ENCODE data around the gene LDAH. TPM values are rescaled to one million over a fixed set of nuclear protein-coding genes. Genes with fewer than 3 reads are reported as not detected.

LDAH gene
- total and polyA plus RNA-seq, 2 donors (not counting 3 experiments of a cell fraction or from before 2014, with no cell fraction given), result 12.3 to 24.0 TPM

GRCh38 chr2:20635113-20635510, 187.8 kb downstream of the LDAH start:
- Histone ChIP-seq H3K36me3 (ENCODE audit: control insufficient read depth in 2 of 2, extremely low read depth in 1 of 2, insufficient read depth in 2 of 2, low read length in 2 of 2) (peaks cover 0 to 11% of the 10 kb centered on the region in 2 experiments), H3K79me2 (ENCODE audit: control insufficient read depth, insufficient read depth, low read length) (no peaks in the 10 kb centered on the region), H3K9me3 (replicated peaks; ENCODE audit: control insufficient read depth, insufficient read depth, low read length) (no peaks in the 10 kb centered on the region), H4K20me1 (replicated peaks; ENCODE audit: control insufficient read depth, extremely low read depth, insufficient read depth, low read length) (no peaks in the 10 kb centered on the region), H3K27ac (ENCODE audit: insufficient read depth, low read depth, low read length) (peak overlapping the region; percentile 72), H2AFZ (ENCODE audit: low read depth, low read length) (no peak overlapping the region), H3K4me1 (ENCODE audit: control insufficient read depth, extremely low read depth, insufficient read depth, low read length) (peaks cover 20% of the 10 kb centered on the region), H3K4me3 (replicated peaks in 1 of 3; ENCODE audit: insufficient read depth in 1 of 3, low read depth in 1 of 3, low read length in 3 of 3) (no peak overlapping the region), H3K9me1 (replicated peaks; ENCODE audit: control insufficient read depth, extremely low read depth, insufficient read depth, low read length) (no peaks in the 10 kb centered on the region), H3K27me3 (ENCODE audit: control insufficient read depth in 2 of 2, insufficient read depth in 2 of 2, low read length in 2 of 2) (no peaks in the 10 kb centered on the region), H3K9ac (replicated peaks; ENCODE audit: extremely low read depth, insufficient read depth, low read length) (peak overlapping the region; percentile 82), H3K4me2 (ENCODE audit: insufficient read depth, low read length) (no peak overlapping the region)
- ChIA-PET CTCF (interaction anchor here (0.9 to 5.5 kb wide), 21 partner anchors 16 to 309 kb away, joined by 3 to 86 read pairs (median 10); partner anchors contain the start of genes HS1BP3 and RHOB), POLR2A (interaction anchor here (0.8 to 2.9 kb wide), 6 partner anchors 61 to 193 kb away, joined by 3 to 50 read pairs (median 10); partner anchors contain the start of gene RHOB)
- no peak for TF ChIP-seq FOS (IDR thresholded peaks at IDR 0.05; ENCODE audit: borderline replicate concordance, insufficient read depth, low read length)
- no peak for TF ChIP-seq GATA2 (IDR thresholded peaks at IDR 0.05; ENCODE audit: insufficient read depth, insufficient read length, low read depth, low read length)
- no peak for TF ChIP-seq EZH2 (IDR thresholded peaks at IDR 0.05; ENCODE audit: borderline replicate concordance, low read depth, low read length, severe bottlenecking)
- TF ChIP-seq POLR2AphosphoS5 (IDR thresholded peaks at IDR 0.05; ENCODE audit: insufficient read depth, low read depth, low read length), result no peak
- TF ChIP-seq JUN (IDR thresholded peaks at IDR 0.05; ENCODE audit: borderline replicate concordance, insufficient read depth, insufficient read length, low read depth), result no peak
- TF ChIP-seq MYC (IDR thresholded peaks at IDR 0.05; ENCODE audit: low read depth, low read length), result no peak
- no peak for TF ChIP-seq CTCF (IDR thresholded peaks at IDR 0.05; ENCODE audit: extremely low read depth in 1 of 2, insufficient read depth in 1 of 2, low read depth in 1 of 2, low read length in 2 of 2)
- no peak for TF ChIP-seq POLR2A (IDR thresholded peaks at IDR 0.05; ENCODE audit: low read depth, low read length)
- TF ChIP-seq MAX (IDR thresholded peaks at IDR 0.05; ENCODE audit: insufficient read depth, insufficient read length), result no peak
- intact Hi-C loops (cut with micrococcal nuclease) (loop anchor here (1.0 kb wide), 10 partner anchors 34 to 256 kb away; no protein-coding TSS in a partner anchor), dilution Hi-C loops (cut with MboI; ENCODE audit: extremely low pct_ligation_motif_present, low sequenced_read_pairs) (loop anchor here (10.0 kb wide), 1 partner anchor 190 kb away; the partner anchor contains the start of gene RHOB)
- DNase-seq (ENCODE audit: low read depth, low spot score), result peak; percentile 32
- peak; percentile 55 for FAIRE-seq
- no TSS peak for BruUV-seq (replicated peaks)

All from endothelial cell of umbilical vein (primary cell).